Activated CD4-positive, alpha-beta T cell treated with anti-CD3 and anti-CD28 coated beads for 48 hours (primary cell): Measurements from ENCODE around the gene MX1.

Source experiments
- DNase-seq: peaks from one replicate; pipeline ENCODE4 v3.0.0-alpha.2; 2020

MX1 gene, protein sequence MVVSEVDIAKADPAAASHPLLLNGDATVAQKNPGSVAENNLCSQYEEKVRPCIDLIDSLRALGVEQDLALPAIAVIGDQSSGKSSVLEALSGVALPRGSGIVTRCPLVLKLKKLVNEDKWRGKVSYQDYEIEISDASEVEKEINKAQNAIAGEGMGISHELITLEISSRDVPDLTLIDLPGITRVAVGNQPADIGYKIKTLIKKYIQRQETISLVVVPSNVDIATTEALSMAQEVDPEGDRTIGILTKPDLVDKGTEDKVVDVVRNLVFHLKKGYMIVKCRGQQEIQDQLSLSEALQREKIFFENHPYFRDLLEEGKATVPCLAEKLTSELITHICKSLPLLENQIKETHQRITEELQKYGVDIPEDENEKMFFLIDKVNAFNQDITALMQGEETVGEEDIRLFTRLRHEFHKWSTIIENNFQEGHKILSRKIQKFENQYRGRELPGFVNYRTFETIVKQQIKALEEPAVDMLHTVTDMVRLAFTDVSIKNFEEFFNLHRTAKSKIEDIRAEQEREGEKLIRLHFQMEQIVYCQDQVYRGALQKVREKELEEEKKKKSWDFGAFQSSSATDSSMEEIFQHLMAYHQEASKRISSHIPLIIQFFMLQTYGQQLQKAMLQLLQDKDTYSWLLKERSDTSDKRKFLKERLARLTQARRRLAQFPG

DNA sequence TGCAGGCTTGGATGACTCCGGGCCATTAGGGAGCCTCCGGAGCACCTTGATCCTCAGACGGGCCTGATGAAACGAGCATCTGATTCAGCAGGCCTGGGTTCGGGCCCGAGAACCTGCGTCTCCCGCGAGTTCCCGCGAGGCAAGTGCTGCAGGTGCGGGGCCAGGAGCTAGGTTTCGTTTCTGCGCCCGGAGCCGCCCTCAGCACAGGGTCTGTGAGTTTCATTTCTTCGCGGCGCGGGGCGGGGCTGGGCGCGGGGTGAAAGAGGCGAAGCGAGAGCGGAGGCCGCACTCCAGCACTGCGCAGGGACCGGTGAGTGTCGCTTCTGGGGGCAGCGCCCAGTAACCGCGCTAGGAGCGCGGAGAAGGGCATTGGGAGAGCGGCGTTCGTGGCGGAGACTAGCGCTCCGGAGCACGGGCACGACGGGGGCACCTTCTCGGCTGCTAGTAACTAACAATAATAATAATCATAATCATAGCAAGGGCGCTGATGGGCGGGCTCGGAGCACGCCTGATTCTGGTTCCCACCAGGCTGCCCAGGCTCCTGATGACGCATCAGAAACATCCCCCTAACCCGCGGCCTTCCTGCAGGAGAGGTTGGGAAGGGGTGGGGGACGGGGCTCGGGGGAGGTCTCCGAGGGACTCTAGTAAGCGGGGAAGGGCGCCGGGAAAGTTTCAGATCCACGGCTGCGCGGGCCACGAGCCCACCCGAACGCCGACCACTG is at the start of gene MX1:
TSS of gene MX1 (plus strand) at position 286 of the 722 bp plus-strand sequence. CDS start 5,832 bp downstream, outside the sequence.
- DNase-seq, result peak; percentile 92

DNA sequence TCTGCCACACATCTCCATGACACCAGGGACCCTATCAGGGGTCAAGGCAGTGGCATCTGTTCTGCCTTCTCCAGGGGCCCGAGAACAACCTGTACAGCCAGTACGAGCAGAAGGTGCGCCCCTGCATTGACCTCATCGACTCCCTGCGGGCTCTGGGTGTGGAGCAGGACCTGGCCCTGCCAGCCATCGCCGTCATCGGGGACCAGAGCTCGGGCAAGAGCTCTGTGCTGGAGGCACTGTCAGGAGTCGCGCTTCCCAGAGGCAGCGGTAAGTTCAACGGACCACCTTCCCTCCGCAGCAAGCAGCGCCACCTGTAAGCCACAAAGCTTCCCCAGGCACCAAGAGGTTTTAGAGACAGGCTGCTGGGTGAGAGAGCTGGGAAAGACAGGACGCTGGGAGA is 48.3 kb upstream of the MX1 start:
- DNase-seq, result no peak

DNA sequence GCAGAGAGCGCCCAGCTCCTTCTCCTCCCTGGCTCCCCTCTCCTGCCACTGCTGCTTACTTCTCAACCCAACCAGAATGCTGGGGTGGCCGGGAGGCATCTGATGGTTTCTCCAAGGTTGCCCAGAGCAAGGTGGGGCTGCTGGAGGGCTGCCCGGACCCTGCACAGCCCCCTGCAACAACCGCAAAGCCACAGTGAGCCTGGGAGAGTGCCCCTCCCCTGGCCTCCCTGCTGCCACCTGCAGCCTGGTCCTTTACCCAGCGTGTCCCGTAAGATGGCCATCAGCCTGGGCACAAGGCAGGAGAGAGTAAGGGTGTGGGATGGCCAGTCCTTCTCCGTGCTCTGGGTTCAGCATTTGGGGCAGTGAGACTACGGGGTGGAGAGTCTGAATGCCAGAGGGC is 47.2 kb upstream of the MX1 start:
- DNase-seq, result no peak

DNA sequence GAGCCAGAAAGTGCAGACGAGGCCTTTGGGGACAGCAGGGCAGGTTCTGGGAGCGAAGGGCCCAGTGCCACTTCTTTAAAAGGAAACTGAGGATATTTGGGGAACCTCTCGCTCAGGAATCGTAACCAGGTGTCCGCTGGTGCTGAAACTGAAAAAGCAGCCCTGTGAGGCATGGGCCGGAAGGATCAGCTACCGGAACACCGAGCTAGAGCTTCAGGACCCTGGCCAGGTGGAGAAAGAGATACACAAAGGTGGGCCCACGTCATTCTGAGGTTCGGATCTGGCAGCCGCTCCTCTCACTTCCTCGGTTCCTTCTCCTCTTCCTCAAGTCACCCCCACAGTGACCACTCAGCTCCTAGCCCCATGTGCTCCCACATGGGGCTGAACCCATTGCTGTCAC is 46.1 kb upstream of the MX1 start:
- no peak for DNase-seq

DNA sequence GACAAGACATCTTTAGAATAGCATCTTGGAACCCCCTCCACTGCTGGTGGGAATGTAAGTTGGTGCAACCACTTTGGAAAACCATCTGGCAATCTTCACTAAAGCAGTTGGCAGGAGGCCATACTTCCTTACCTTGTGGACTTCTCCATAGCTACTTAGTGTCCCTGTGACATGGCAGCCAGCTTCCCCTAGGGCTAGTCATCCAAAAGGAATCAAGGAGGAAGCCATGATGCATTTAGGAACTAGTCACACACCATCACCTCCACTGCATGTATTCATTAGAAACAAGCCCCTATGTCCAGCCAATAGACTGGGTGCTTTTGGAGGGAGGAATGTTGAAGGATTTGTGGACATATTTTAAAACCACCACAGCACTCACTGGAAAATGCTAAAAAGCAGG is 44.3 kb upstream of the MX1 start:
- no peak for DNase-seq

DNA sequence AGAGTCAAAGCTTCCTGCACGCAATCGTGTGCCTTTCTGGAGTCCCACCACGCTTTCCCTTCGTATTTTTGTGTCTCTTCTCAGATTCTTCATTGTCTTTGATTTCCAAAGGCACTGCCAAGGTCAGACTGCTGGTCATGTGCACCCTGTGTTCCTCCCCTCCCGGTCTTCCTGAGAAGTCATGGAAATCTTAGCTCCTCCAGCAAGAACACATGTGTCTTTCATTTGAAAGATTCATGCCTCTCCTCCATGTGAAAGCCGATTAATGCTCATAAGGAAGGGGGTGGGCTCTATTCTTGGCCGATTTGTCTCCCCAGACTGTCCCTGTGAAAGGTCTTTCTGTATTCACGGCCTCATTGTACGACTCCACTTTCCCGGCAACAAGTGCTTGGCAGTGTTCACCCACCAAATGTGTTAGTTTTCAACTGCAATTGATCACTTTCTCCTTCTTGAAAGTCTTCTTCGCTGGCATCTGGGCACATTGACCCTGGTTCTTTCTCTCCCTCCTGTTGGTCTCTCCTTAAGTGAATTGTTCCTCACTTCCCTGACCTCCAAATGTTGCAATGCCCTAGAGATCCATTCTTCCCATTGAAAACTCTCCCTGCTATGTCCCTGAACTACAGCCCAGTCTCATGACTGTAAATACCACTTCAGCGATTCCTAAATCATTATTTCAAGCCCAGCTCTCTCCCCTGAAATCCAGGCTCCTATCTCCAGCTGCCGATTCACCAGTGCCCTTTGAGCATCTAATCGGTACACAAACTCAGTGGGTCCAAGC is 38.8 kb upstream of the MX1 start:
- DNase-seq, result no peak

DNA sequence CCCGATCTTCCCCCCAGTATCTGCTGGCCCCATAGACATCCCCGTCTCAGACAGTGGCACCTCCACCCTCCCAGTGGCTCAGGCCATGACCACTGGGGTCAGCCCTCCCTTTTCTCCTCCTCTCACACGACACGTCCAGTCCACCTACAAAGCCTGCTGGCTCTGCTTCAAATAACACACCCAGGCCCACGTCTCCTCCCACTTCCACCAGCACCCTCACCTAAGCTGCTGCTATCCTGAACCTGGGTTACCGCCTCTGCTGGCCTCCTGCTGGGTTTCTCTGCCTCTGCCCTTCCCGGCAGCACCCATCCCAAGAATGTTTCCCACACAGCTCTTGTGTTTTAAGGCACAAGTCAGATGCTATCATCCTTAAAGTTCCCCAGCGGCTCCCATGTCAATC is 38.2 kb upstream of the MX1 start:
- DNase-seq, result no peak

DNA sequence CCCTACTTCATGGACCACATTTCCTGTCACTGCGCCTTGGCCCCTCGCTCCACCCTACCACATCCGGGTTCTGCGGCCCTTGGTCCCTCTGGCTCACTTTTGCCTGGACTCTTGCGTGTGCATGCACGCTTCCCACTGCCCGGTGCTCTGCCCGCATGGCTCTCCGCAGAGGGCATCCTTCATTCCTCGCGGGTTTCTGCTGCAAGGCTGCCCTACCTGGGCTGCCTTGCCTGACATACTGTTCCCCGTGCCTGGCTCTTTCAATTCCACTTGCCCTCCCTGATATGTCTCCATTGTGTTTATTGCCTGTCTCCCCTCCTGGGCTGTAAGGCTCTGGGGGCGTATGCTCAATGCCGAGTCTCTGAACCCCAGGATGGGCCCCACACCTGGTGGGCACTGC is 37.8 kb upstream of the MX1 start:
- no peak for DNase-seq

DNA sequence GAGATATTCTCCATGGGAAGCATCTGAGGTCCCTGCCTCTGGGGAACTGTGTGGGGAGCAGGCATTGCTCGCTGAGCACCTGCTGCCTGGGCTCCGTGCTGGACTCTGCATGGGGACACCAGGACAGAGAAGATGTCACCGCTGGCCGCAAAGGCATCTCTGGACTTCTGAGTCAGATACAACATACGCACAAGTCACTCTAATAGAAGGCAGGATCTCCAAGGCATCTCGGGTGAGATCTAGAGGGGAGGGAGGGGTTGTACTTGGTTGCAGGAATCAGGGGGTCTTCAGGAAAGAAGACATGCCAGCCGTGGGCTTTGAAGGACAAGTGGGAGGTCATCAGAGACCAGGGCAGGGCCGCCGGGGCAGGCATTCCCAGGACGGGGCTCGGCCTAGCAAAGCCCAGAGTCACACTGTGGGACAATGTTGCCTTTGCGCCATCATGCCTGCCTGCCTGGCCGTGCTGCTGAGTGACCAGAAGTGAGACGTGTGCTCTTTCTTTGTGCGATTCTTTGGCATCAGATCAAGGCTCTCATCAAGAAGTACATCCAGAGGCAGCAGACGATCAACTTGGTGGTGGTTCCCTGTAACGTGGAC is 35.9 kb upstream of the MX1 start:
- no peak for DNase-seq

DNA sequence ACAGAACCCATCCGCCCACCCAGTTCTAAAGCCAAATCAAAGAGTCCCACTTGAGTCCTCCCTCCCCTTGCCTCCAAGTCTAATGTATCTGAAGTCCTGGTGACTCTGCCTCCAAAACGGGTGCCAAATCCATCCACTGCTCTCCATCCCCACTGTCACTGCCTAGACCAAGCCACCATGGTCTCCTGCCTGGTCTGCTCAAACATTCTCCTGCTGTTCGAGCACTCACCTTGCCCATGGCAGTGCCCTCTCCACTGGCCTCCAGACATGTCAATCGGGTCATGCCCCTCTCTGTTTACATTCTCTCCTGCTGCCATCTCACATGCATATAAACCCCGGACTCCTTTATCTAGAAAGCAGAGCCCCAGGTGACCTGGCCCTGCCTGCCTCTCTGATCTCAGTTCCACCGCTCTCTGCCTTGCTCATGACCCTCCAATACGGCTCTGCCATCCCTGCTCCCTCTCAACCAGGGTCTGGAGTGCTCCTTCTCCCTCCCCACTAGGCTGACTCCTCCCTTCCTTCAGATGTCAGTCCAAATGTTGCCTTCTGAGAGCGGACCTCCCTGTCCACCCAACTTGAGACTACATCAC is 32.1 kb upstream of the MX1 start:
- no peak for DNase-seq

DNA sequence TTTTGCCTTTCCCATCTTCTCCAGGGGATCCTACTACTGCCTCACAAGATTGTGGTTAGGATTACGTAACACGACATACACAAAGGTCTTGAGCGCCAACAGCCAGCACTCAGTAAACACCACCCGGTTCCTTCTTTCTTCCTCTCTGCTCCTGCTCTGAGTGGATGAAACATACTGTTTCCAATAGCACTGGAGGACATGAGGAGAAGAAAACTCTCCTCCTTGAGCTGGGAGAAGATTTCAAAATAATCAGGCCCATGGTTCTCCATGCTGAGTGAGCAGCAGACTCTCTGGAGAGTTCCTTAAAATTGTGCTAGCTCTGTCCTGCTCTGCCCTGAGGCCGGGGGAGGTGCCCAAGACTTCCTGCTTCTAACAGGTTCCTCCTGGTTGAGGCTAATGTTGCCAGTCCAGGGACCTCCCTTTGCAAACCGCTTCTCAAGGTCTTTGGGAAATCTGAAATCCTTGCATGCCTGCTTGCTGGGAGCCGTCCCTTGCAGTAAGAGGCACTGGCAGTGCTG is 29.4 kb upstream of the MX1 start:
- DNase-seq, result no peak

DNA sequence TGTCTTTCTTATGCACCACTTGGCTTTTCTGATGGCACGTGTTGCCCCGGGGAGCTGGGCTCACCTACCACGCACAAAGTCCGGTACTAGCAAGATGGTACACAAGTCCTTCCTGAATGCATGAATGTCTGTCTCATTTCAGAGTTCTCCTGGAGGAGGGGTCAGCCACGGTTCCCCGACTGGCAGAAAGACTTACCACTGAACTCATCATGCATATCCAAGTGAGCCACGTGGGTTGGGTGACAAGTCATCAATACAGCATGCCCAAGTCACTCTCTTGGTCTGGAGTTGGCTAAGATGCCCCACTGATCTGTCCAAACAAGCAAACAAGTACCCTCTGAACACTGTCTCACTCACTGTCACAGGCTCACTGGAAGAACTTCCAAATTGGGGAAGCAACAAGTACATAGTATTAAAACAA is 28.6 kb upstream of the MX1 start:
- no peak for DNase-seq

DNA sequence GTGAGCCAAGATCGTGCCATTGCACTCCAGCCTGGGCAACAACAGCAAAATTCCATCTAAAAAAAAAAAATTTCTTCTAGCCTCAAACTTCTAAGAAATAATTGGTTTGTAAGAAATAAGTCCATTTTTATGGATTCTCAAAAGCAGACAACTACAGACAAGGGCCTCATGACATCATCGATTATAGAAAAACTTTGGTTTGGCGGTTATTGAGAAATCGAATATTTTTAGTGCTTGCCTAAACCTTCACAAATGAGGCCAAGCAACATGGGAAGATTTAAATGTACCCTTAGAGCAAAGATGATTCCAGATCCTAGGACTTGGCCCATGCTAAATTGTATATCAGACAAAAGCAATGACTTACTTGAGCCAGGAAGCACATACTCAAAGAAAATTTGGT is 27.8 kb upstream of the MX1 start:
- DNase-seq, result no peak

DNA sequence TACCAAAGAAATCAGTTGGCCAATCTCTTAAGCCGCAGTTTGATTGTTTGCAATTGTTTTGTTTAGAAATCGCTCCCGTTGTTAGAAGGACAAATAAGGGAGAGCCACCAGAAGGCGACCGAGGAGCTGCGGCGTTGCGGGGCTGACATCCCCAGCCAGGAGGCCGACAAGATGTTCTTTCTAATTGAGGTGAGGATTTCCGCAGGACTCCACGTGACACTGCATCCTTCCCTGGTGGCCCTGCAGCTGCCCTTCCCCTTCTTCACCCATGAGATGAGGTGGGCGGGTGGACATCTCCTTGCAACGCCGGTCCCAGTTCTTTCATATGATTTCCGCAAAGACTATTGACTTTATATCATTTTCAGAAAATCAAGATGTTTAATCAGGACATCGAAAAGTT is 27.2 kb upstream of the MX1 start:
- no peak for DNase-seq

DNA sequence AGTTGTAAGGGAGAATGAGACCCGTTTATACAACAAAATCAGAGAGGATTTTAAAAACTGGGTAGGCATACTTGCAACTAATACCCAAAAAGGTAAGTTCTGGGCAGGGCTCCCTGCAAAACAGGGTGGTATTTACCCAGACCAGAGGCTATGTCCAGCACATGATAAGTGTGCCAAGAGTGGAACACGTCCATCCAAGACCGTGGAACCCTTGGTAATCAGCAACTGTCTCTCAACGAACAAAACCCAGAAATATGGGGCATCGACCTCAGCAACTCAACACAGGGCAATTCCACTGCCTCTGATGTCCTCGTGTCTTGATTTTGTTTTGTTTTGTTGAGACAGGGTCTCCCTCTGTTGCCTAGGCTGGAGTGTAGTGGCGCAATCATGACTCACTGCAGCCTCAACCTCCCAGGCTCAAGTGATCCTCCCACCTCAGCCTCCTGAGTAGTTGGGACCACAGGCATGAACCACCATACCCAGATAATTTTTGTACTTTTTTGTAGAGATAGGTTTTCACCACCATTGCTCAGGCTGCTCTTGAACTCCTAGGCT is 26.7 kb upstream of the MX1 start:
- DNase-seq, result no peak

DNA sequence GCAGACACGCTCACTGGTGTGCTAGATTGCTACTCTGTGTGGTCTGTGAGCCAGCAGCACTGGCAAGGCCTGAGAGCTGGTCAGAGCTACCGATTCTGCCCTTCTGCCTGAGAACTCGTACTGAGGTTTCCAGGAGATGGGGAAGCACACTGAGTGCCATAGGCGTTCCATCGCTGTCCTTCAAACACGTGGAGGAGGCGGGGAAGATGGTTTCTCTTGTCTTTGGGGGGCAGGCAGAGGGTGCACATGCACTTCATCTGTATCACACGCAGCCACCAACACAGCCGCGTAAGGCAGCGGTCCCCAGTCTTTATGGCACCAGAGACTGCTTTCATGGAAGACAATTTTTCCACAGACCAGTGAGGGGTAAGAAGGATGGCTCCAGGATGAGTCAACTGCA is 23.8 kb upstream of the MX1 start:
- no peak for DNase-seq

DNA sequence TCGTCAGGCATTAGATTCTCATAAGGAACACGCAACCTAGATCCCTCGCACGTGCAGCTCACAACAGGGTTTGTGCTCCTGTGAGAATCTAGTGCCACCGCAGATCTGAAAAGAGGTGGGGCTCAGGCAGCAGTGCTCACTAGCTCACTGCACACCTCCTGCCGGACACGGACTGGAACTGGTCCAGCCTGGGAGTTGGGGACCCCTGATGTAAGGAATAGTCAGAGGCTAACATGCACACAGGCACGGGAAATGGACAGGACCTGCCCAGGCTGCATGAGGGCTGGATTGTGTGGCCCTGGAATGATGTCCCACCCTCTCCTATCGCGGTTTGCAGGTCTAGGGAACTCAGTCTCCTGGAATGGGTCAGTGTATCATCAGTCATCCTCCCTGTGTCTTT is 23.2 kb upstream of the MX1 start:
- no peak for DNase-seq

DNA sequence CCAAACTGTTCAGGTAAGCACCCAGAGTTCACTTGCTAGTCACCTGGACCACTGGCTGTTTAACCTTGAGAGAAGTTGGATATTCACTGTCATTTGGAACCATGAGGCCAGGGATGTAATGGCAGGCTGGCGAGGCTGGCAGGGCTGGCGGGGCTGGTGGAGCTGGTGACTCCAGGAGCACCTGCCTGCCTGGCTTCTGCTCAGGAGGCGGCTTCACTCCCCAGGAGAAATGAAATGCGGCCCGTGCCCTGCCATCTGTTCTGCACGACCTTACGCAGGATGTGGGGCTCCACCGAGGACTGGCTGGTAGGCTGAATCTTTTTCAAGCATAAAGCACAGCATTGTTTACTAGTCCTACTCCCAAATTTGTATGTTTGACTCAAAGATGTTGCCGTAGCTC is 22.7 kb upstream of the MX1 start:
- DNase-seq, result no peak

DNA sequence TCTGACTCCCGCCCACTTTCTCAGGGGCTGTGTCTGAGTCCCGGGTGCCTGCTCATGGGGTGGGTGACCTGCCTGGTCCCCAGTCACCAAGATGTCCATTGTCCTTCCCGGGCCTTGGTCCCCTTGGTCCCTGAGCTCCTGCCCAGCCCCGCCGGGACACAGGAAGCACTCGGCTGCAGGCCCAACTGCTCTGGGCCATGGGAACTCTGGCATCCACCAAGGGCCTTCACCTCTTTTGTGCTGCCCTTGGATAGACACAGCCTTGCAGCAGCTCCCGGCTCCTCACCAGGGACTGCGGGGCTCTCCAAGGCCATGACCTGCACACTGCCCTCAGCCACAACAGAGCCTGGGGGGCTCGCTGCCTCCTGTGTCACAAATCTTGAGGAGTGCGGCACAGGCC is 22.1 kb upstream of the MX1 start:
- DNase-seq, result no peak

DNA sequence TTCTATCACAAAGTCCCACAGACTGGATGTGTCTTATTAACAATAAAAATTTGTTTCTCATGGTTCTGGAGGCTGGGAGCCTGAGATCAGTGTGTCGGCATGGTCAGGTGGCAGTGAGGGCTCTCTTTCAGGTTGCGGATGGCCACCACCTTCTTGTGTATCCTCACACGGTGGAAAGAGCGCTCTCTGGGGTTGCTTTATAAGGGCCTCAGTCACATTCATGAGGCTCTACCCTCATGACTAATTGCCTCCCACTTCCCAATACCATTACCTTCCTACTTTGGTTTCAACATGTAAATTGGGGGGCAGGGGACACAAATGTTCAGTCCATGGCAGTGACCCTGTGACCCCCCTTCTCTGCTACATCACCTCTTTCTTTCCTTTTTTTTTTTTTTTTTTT is 20.7 kb upstream of the MX1 start:
- no peak for DNase-seq

DNA sequence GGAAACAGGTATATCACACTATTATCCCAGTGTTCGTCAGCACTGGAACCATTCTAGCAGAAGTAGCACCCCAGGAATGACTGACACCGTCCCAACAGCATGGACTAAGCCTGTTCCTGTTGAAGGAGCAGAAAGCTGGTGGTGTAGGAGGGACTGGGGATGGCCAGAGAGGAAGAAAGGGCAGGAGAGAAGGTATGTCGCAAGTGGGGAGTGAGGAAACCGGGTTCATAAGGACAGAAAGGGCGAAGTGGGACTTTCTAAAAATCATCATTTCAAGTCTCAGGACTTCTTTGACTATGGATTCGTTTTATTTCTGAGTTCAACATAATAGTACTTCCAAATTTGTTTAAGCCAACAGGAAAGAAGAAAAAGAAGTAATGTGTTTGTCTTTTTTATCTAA is 19.7 kb upstream of the MX1 start:
- DNase-seq, result no peak
